H9 (cell line): ENCODE results near the gene DNAJC7. TPM values are rescaled to one million over a fixed set of nuclear protein-coding genes. Genes with fewer than 3 reads are reported as not detected.

Experiments
- DNase-seq: peaks from one replicate; pipeline ENCODE4 v3.0.0-alpha.2; 2017
- H2AFZ ChIP-seq: one replicate; pipeline ENCODE4 v1.6.1; 2013; ENCODE audit warnings: mild to moderate bottlenecking, low read length, control low read depth, moderate library complexity
- H2AK5ac ChIP-seq: 2 replicates; pipeline ENCODE4 v1.6.1; 2013; ENCODE audit warnings: low read length, control low read depth, mixed read lengths; ENCODE audit not compliant: insufficient read length
- H2BK120ac ChIP-seq: one replicate; pipeline ENCODE4 v1.6.1; 2013; ENCODE audit warnings: low read depth, mild to moderate bottlenecking, low read length, control low read depth, inconsistent platforms; ENCODE audit not compliant: poor library complexity, severe bottlenecking
- H2BK12ac ChIP-seq: 2 replicates; pipeline ENCODE4 v1.6.1; 2013; ENCODE audit warnings: low read length, control low read depth, mixed read lengths, low read depth; ENCODE audit not compliant: insufficient read length
- H2BK15ac ChIP-seq: 2 replicates; pipeline ENCODE4 v1.6.1; 2013; ENCODE audit warnings: low read depth, low read length, control low read depth
- H2BK20ac ChIP-seq: one replicate; pipeline ENCODE4 v1.6.1; 2013; ENCODE audit warnings: low read depth, mild to moderate bottlenecking, low read length, control low read depth, inconsistent platforms; ENCODE audit not compliant: poor library complexity, severe bottlenecking
- H2BK5ac ChIP-seq: 2 replicates; pipeline ENCODE4 v1.6.1; 2013; ENCODE audit warnings: low read length, control low read depth, mixed read lengths; ENCODE audit not compliant: insufficient read length
- H3K14ac ChIP-seq: 2 replicates; pipeline ENCODE4 v1.6.1; 2013; ENCODE audit warnings: low read length, control low read depth; ENCODE audit not compliant: insufficient read depth
- H3K18ac ChIP-seq: 2 replicates; pipeline ENCODE4 v1.6.1; 2013; ENCODE audit warnings: low read depth, mild to moderate bottlenecking, mixed read lengths, low read length, control low read depth; ENCODE audit not compliant: insufficient read length
- H3K23ac ChIP-seq: 2 replicates; pipeline ENCODE4 v1.6.1; 2013; ENCODE audit warnings: low read length, control low read depth, mixed read lengths, low read depth; ENCODE audit not compliant: insufficient read length
- H3K23me2 ChIP-seq: 2 replicates; pipeline ENCODE4 v1.6.1; 2013; ENCODE audit warnings: low read depth, mild to moderate bottlenecking, mixed read lengths, low read length, control low read depth; ENCODE audit not compliant: insufficient read length, poor library complexity, severe bottlenecking
- H3K27ac ChIP-seq: 2 replicates; pipeline ENCODE4 v1.5.1; 2013; ENCODE audit warnings: low read length, control low read depth, mixed read lengths, low read depth; ENCODE audit not compliant: insufficient read length
- H3K27me3 ChIP-seq: 2 replicates; pipeline ENCODE4 v1.6.1; 2013; ENCODE audit warnings: low read length, control low read depth, inconsistent platforms; ENCODE audit not compliant: insufficient read depth
- H3K4ac ChIP-seq: 2 replicates; pipeline ENCODE4 v1.6.1; 2013; ENCODE audit warnings: low read depth, mild to moderate bottlenecking, control low read depth, inconsistent platforms, low read length, moderate library complexity
- H3K4me1 ChIP-seq: 2 replicates; pipeline ENCODE4 v1.6.1; 2013; ENCODE audit warnings: low read length, control low read depth, inconsistent platforms; ENCODE audit not compliant: insufficient read depth
- H3K4me2 ChIP-seq: 2 replicates; pipeline ENCODE4 v1.6.1; 2013; ENCODE audit warnings: low read length, control low read depth, mixed read lengths; ENCODE audit not compliant: insufficient read length, insufficient read depth
- H3K56ac ChIP-seq: 2 replicates; pipeline ENCODE4 v1.6.1; 2013; ENCODE audit warnings: low read depth, mild to moderate bottlenecking, mixed read lengths, low read length, control low read depth; ENCODE audit not compliant: insufficient read length
- H3K79me1 ChIP-seq: 2 replicates; pipeline ENCODE4 v1.6.1; 2013; ENCODE audit warnings: low read depth, mild to moderate bottlenecking, moderate library complexity, low read length, control low read depth, inconsistent platforms; ENCODE audit not compliant: insufficient read depth, poor library complexity, severe bottlenecking
- H3K79me2 ChIP-seq: 2 replicates; pipeline ENCODE4 v1.6.1; 2013; ENCODE audit warnings: low read length, control low read depth, inconsistent platforms; ENCODE audit not compliant: insufficient read depth
- H3K9ac ChIP-seq: 2 replicates; pipeline ENCODE4 v1.6.1; 2013; ENCODE audit warnings: low read length, control low read depth, mixed read lengths; ENCODE audit not compliant: insufficient read length; ENCODE audit errors: extremely low read depth
- H3K9me3 ChIP-seq: one replicate; pipeline ENCODE4 v1.6.1; 2013; ENCODE audit warnings: low read depth, low read length, inconsistent platforms; ENCODE audit not compliant: control insufficient read depth
- H3T11ph ChIP-seq: one replicate; pipeline ENCODE4 v1.6.1; 2013; ENCODE audit warnings: mild to moderate bottlenecking, low read length, control low read depth, inconsistent platforms
- H4K20me1 ChIP-seq: one replicate; pipeline ENCODE4 v1.6.1; 2013; ENCODE audit not compliant: control insufficient read depth, insufficient read length, insufficient read depth
- H4K5ac ChIP-seq: 2 replicates; pipeline ENCODE4 v1.6.1; 2013; ENCODE audit warnings: low read depth, mild to moderate bottlenecking, mixed read lengths, low read length, control low read depth; ENCODE audit not compliant: insufficient read length
- H4K8ac ChIP-seq: replicated peaks from 2 replicates; pipeline ENCODE4 v1.6.1; 2013; ENCODE audit warnings: low read length, control low read depth, mixed read lengths, low read depth; ENCODE audit not compliant: insufficient read length
- H4K91ac ChIP-seq: 2 replicates; pipeline ENCODE4 v1.6.1; 2013; ENCODE audit warnings: low read depth, mild to moderate bottlenecking, moderate library complexity, mixed read lengths, low read length, control low read depth; ENCODE audit not compliant: insufficient read length
- H3K27ac Mint-ChIP-seq, 3 experiments: 2 replicates in 2 of 3; 3 replicates in 1 of 3; pipeline ENCODE4 v1.8.0; 2020 to 2021; ENCODE audit warnings: mixed read lengths in 3 of 3, mild to moderate bottlenecking in 1 of 3, moderate library complexity in 1 of 3
- H3K27me3 Mint-ChIP-seq: 2 replicates; pipeline ENCODE4 v1.8.0; 2021; ENCODE audit warnings: low read depth, mild to moderate bottlenecking, moderate library complexity, mixed read lengths
- H3K36me3 Mint-ChIP-seq, 3 experiments: 2 replicates in 2 of 3; 3 replicates in 1 of 3; pipeline ENCODE4 v1.8.0; 2020 to 2021; ENCODE audit warnings: low read depth in 3 of 3, mixed read lengths in 3 of 3; ENCODE audit not compliant: insufficient read depth in 1 of 3
- H3K4me1 Mint-ChIP-seq, 2 experiments: 2 replicates each; pipeline ENCODE4 v1.8.0; 2020; ENCODE audit warnings: mixed read lengths in 2 of 2
- H3K4me3 Mint-ChIP-seq, 2 experiments: 2 replicates in 1 of 2; 3 replicates in 1 of 2; pipeline ENCODE4 v1.8.0; 2020 to 2021; ENCODE audit warnings: mild to moderate bottlenecking in 2 of 2, mixed read lengths in 2 of 2, moderate library complexity in 1 of 2
- H3K9me3 Mint-ChIP-seq, 2 experiments: 2 replicates in 1 of 2; 3 replicates in 1 of 2; pipeline ENCODE4 v1.8.0; 2020; ENCODE audit warnings: mild to moderate bottlenecking in 2 of 2, mixed read lengths in 2 of 2, moderate library complexity in 1 of 2
- WGBS: extraction: QIAGEN DNeasy Blood & Tissue Kit; methylation state at CpG from one replicate; pipeline ENCODE4 v1.1.7; 2013; ENCODE audit warnings: missing lambda C conversion rate, low lambda C conversion rate, mixed read lengths; ENCODE audit not compliant: insufficient read length; ENCODE audit errors: extremely low coverage; 5-methylcytosine and 5-hydroxymethylcytosine counted together
- total RNA-seq: library from RNA; stranded (reverse); gene quantifications from 2 replicates; pipeline ENCODE4 v1.2.1, GENCODE V29; 2021
- TF ChIP-seq, protein P1 (sequence below): fragments of 200-600 bp; sonication (generic); conservative IDR thresholded peaks from 3 replicates; pipeline ENCODE4 v1.8.0; 2021; ENCODE audit warnings: antibody characterized with exemption, mild to moderate bottlenecking

The DNAJC7 gene
- total RNA-seq, 1 experiment from 2014 or later, result 141 TPM

DNA sequence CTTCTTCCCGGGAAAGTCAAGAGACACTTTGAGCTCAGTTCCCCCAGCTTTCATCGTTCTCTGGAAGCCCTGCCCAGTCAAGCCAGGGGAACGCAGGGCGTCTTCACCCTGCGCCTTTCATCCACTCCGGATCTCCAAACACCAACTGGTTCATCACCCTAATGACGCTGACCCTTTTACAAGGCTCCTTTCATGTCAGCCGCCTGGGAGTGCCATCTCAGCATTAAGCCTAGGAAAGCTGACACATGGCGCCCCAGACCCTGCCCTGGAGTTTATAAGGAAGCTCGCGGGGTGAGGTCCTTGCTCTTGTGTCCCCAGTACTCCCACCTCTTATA is 594 bp upstream of the DNAJC7 start:
- Histone ChIP-seq H3K27me3 (no peaks in the 10 kb centered on the region; the same call in 1 of the 2 replicates), H2BK120ac (no peak overlapping the region), H3K4me2 (peak overlapping the region; percentile 79), H3K14ac (peak overlapping the region; percentile 48; the same call in 1 of the 2 replicates), H4K5ac (no peak overlapping the region), H3T11ph (no peak overlapping the region), H3K27ac (peak overlapping the region; percentile 12), H3K18ac (peak overlapping the region; percentile 31), H3K79me2 (peaks cover 24% of the 10 kb centered on the region; the same call in 1 of the 2 replicates), H2AFZ (no peak overlapping the region), H3K4me1 (peaks cover 8% of the 10 kb centered on the region; the same call in 1 of the 2 replicates), H2BK15ac (no peak overlapping the region), H3K23me2 (peaks cover 14% of the 10 kb centered on the region), H4K91ac (no peak overlapping the region), H2BK5ac (no peak overlapping the region), H3K56ac (no peak overlapping the region), H3K4ac (no peak overlapping the region), H3K23ac (no peak overlapping the region), H4K20me1 (no peaks in the 10 kb centered on the region), H3K79me1 (no peaks in the 10 kb centered on the region), H3K9ac (peak overlapping the region; percentile 66), H2AK5ac (no peak overlapping the region), H2BK12ac (no peak overlapping the region), H3K9me3 (no peaks in the 10 kb centered on the region), H2BK20ac (no peak overlapping the region), H4K8ac (no peak overlapping the region)
- H3K9me3 Mint-ChIP-seq, result no peaks in the 10 kb centered on the region
- peaks cover 40 to 49% of the 10 kb centered on the region in 2 experiments for H3K4me1 Mint-ChIP-seq
- peak; percentile 67 for DNase-seq
- WGBS, result no CpG with 5 or more reads among the region's 11 CpGs
- TF ChIP-seq, protein P1, sequence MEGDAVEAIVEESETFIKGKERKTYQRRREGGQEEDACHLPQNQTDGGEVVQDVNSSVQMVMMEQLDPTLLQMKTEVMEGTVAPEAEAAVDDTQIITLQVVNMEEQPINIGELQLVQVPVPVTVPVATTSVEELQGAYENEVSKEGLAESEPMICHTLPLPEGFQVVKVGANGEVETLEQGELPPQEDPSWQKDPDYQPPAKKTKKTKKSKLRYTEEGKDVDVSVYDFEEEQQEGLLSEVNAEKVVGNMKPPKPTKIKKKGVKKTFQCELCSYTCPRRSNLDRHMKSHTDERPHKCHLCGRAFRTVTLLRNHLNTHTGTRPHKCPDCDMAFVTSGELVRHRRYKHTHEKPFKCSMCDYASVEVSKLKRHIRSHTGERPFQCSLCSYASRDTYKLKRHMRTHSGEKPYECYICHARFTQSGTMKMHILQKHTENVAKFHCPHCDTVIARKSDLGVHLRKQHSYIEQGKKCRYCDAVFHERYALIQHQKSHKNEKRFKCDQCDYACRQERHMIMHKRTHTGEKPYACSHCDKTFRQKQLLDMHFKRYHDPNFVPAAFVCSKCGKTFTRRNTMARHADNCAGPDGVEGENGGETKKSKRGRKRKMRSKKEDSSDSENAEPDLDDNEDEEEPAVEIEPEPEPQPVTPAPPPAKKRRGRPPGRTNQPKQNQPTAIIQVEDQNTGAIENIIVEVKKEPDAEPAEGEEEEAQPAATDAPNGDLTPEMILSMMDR, result no peak
- peak overlapping the region; percentile 97 to 100 (median 98) for H3K27ac Mint-ChIP-seq
- H3K4me3 Mint-ChIP-seq, result peak overlapping the region; percentile 97 to 99
- H3K27me3 Mint-ChIP-seq, result no peaks in the 10 kb centered on the region
- peaks cover 9 to 31% (median 21%) of the 10 kb centered on the region in 3 experiments for H3K36me3 Mint-ChIP-seq
